Large intestine (tissue), 3 donors: ENCODE results near the gene AGAP1. TPM values are rescaled to one million over a fixed set of nuclear protein-coding genes. Genes with fewer than 3 reads are reported as not detected.
A peak's percentile ranks its signal among the peaks of the same experiment; 100 is the strongest.

ENCODE experiments used
- DNase-seq, 2 donors: peaks; one replicate each; pipeline versions ENCODE4 v3.0.0 to v3.0.0-alpha.2; 2013
- H3K27ac ChIP-seq: one replicate; pipeline ENCODE4 v1.5.1; 2013; ENCODE audit warnings: low read length
- H3K27me3 ChIP-seq: 2 replicates; pipeline ENCODE4 v1.6.1; 2013; ENCODE audit warnings: low read length; ENCODE audit not compliant: control insufficient read depth, insufficient read depth
- H3K36me3 ChIP-seq: 2 replicates; pipeline ENCODE4 v1.6.1; 2013; ENCODE audit warnings: low read length; ENCODE audit not compliant: control insufficient read depth, insufficient read depth
- H3K4me1 ChIP-seq: one replicate; pipeline ENCODE4 v1.6.1; 2013; ENCODE audit warnings: low read length; ENCODE audit not compliant: control insufficient read depth, insufficient read depth
- H3K4me3 ChIP-seq: one replicate; pipeline ENCODE4 v1.5.1; 2013; ENCODE audit warnings: low read length
- H3K9me3 ChIP-seq: one replicate; pipeline ENCODE4 v1.6.1; 2013; ENCODE audit warnings: mild to moderate bottlenecking, low read depth, low read length, moderate library complexity; ENCODE audit not compliant: control insufficient read depth
- WGBS: methylation state at CpG from one replicate; pipeline ENCODE4 v1.1.5; 2013; ENCODE audit warnings: low lambda C conversion rate; ENCODE audit not compliant: insufficient coverage; 5-methylcytosine and 5-hydroxymethylcytosine counted together
- polyA plus RNA-seq: library from polyadenylated mRNA; unstranded; fragments of 120-200 nt; gene quantifications from one replicate; pipeline ENCODE4 v1.2.1, GENCODE V29; 2013

Gene AGAP1
- polyA plus RNA-seq, 1 donor, result 18.0 TPM

DNA sequence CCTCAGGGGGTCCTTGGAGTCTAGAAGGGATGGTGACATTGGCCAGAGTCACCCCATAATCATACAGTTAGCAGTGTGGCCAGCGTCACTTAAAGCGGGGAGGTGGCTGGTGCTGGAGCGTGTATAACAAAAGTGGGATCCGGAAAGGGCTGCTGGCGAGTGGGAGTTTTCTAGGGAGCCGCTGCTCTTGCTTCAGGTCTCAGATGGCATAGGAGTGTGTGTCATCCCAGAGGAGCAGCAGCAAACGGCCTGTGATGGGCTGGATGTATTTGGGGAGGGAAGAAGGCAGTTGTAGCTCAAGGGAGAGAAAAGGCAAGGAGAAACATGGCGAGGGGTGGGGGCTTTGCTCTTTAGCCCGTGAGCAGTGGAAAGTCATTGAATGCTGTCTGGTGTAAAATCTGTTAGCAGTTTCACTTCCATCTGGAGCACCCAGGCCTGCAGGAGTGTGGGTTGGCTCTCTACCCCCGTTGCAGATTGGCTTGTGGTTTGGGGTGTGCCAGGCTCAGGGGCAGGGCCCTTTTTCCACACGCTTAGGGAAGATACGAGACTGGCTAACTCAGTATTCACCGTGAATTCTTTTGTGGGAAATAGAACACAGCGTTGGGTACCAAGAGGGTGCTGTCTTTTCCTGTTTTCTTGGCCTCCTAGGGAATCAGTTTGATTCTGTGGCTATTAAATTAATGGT is 120.5 kb downstream of the AGAP1 start:
- peaks cover 3% of the 10 kb centered on the region for H3K36me3 ChIP-seq
- no peaks in the 10 kb centered on the region for H3K27me3 ChIP-seq
- H3K27ac ChIP-seq, result no peak overlapping the region
- H3K9me3 ChIP-seq, result no peaks in the 10 kb centered on the region
- H3K4me1 ChIP-seq, result no peaks in the 10 kb centered on the region
- no peak for DNase-seq
- WGBS, result no CpG with 5 or more reads among the region's 14 CpGs
- H3K4me3 ChIP-seq, result no peak overlapping the region

DNA sequence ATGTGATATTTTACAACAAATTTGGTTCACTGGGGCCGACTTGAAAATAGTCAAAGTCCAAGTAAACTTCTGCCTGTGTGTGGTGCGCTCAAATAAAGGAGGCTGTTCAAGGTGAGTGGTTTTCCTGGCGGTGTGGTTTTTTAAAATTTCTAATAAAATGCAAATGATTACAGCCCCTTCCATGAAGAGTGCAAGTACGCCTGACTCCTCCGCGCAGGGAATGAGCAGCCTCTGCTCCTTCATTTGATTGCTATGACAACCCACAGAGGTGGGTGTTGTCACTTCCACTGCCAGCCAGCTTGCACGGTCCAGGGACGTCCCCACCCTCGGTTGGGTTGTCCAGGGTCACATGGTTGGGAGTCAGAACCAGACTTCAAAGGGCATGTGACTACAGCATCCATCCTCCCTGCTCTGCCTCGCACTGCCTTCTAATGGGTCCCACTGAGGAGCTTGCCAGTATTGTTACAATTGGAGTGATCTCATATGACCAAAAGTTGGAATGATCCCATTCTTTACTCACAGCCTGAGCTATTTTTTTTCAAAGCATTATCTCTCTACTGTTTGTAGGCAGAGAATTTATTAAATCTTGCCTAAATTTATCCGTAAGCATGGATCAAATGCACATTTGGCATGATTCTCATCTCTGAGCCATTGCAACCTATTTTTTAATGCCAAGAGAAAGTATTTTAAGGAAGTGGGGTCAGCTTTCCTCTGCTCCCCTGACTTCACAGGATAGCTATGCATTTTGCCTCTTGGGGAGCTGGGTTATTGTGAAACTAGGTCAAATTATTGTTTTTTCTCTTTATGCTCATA is 121.3 kb downstream of the AGAP1 start:
- Histone ChIP-seq H3K4me1 (no peaks in the 10 kb centered on the region), H3K27ac (no peak overlapping the region), H3K36me3 (no peaks in the 10 kb centered on the region), H3K9me3 (no peaks in the 10 kb centered on the region), H3K27me3 (no peaks in the 10 kb centered on the region), H3K4me3 (no peak overlapping the region)
- peak in 1 of 2 donors; percentile 31 for DNase-seq
- WGBS, result 50% methylated on average over 2 of the region's 11 CpGs

DNA sequence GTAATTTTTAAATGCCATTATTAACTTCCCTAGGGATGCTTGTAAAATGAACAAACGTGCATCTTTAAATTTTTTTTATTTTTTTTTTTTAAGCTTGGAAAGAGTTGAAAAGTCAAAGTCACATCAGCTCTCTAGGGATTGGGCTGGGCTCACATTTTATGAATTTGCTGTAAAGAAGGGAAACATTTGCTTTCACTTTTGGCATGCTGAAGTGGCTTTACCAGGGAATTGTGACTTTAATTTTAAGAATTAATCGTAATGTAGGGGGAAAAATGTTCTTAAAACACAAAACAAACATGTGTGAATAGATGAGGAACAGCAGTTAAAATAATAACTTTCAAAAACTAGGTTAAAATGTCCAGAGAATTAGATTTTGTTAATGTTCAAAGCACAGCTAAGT is 123.0 kb downstream of the AGAP1 start:
- Histone ChIP-seq H3K27ac (no peak overlapping the region), H3K9me3 (no peaks in the 10 kb centered on the region), H3K36me3 (no peaks in the 10 kb centered on the region), H3K4me1 (no peaks in the 10 kb centered on the region), H3K27me3 (no peaks in the 10 kb centered on the region), H3K4me3 (no peak overlapping the region)
- 81% methylated on average over 2 of the region's 2 CpGs for WGBS
- DNase-seq, result no peak

DNA sequence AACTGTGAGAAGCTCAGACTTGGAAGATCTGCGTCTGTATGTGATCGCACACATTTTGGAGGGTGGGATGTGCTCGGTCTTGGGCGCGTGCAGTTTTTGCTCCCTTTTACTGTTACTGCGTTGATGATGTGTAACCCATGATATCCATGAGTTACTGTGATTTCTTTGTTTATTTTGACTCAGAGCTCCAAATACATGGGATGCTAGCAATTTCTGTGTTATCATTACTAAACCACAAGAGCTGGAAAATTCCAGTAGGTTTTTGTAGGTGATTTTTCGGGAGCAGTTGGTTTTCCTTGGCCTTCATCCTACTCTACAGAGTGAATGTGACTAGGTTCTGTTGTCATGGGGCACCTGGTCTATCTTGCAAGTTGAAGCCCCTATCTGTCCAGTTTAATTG is 124.2 kb downstream of the AGAP1 start:
- no peaks in the 10 kb centered on the region for H3K36me3 ChIP-seq
- H3K4me3 ChIP-seq, result no peak overlapping the region
- no peaks in the 10 kb centered on the region for H3K9me3 ChIP-seq
- no peaks in the 10 kb centered on the region for H3K4me1 ChIP-seq
- H3K27me3 ChIP-seq, result no peaks in the 10 kb centered on the region
- WGBS, result no CpG with 5 or more reads among the region's 7 CpGs
- H3K27ac ChIP-seq, result no peak overlapping the region
- DNase-seq, result no peak

DNA sequence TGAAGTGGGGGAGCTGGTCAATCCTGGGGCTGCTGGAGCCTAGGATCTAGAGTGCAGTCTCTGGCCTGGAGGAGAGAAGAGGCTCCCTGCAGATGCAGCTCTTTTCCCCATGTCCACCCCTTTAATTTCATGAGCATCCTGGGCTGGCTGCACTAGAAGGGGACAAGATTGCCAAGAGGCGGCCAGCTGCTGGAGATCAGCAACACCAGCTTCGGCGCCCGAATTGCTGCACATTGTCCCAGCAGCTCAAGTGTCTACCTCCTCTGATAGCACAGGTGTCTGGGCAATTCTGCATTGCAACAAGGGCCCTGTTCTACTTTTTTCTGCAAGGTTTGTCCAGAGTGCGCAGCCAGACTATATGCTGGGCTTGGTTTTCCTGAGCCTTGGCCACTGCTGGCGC is 125.7 kb downstream of the AGAP1 start:
- Histone ChIP-seq H3K27me3 (no peaks in the 10 kb centered on the region), H3K9me3 (no peaks in the 10 kb centered on the region), H3K27ac (no peak overlapping the region), H3K4me3 (no peak overlapping the region), H3K4me1 (no peaks in the 10 kb centered on the region), H3K36me3 (no peaks in the 10 kb centered on the region)
- WGBS, result no CpG with 5 or more reads among the region's 6 CpGs
- no peak for DNase-seq

DNA sequence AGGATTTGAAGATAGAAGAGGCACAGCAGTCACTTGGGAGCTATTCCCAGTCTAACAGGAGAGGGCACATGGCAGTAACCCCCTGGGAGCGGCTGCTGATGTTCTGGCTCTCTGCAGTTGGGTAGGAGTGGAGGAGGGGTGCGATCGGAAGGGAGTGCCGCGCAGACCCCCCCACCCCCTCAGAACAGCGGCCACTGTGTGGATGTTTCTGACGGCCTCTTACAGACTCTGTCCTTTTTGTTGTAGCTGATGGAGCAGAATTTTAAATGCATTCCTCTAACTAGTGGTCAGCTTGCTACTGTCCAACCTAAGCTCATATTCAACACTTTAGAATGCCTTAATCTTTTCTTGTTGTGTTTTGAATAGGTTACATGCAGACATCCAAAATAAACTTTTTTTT is 127.9 kb downstream of the AGAP1 start:
- no peak for DNase-seq
- Histone ChIP-seq H3K27ac (no peak overlapping the region), H3K4me1 (no peaks in the 10 kb centered on the region), H3K27me3 (no peaks in the 10 kb centered on the region), H3K36me3 (no peaks in the 10 kb centered on the region), H3K9me3 (no peaks in the 10 kb centered on the region), H3K4me3 (no peak overlapping the region)
- no CpG with 5 or more reads among the region's 7 CpGs for WGBS

DNA sequence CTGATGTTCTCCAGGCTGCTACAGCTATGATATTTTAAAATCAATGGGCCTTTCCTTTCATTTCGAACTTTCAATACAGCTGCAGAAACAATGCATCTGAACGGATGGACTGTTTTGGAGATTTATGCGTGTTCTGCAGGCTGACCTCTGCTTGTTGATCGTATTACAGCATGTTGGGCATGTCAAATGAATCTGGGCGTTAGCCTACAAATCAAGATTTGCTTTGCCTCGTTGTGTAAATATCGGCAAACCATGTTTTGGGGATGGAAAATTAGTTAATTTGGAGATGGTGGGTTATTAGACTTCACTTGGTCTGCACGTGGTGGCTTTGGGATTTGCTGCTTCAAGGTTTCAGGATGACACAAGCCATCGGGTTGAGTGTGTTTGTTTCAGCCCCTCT is 129.3 kb downstream of the AGAP1 start:
- no CpG with 5 or more reads among the region's 9 CpGs for WGBS
- no peak for DNase-seq
- Histone ChIP-seq H3K27me3 (no peaks in the 10 kb centered on the region), H3K4me1 (no peaks in the 10 kb centered on the region), H3K27ac (no peak overlapping the region), H3K4me3 (no peak overlapping the region), H3K9me3 (no peaks in the 10 kb centered on the region), H3K36me3 (no peaks in the 10 kb centered on the region)

DNA sequence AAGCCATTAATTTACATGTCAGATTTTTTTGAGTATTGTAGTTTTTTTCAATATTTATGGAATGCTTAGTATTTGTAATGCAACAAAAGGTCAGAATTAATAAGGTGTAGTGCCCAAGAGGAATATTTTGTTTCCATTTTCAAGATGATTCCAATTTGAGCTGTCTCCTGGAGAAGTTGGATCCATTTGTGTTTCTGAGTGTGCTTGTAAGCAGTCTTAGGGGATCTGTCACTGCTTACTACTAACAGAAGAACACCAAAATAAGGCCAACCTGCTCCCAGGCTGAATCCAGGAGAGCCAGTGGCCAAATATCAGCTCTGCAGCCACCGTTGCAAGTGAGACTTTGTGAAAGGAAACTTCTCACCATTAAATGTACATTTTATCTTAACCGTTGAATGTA is 129.9 kb downstream of the AGAP1 start:
- Histone ChIP-seq H3K4me3 (no peak overlapping the region), H3K4me1 (no peaks in the 10 kb centered on the region), H3K27me3 (no peaks in the 10 kb centered on the region), H3K27ac (no peak overlapping the region), H3K36me3 (no peaks in the 10 kb centered on the region), H3K9me3 (no peaks in the 10 kb centered on the region)
- no peak for DNase-seq
- no CpG with 5 or more reads among the region's 2 CpGs for WGBS

DNA sequence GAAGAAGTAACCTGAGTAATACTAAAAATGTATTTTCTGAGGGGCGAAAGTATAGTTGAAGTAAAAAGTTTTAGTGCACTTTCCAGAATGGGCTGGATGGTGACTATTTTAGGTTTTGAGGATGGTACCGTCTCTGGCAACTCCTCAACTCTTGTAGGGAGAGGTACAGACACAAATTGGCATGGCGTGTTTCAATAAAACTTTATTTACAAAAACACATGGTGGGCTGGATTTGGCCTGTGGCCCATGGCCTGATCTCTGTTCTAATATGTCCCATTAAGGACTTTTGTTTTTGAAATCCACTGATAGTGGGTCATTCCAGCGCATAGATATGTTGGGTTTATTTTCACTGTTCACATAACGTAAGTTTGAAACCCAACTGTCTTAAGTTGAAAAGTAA is 132.8 kb downstream of the AGAP1 start:
- Histone ChIP-seq H3K4me3 (no peak overlapping the region), H3K27me3 (no peaks in the 10 kb centered on the region), H3K27ac (no peak overlapping the region), H3K36me3 (no peaks in the 10 kb centered on the region), H3K4me1 (no peaks in the 10 kb centered on the region), H3K9me3 (no peaks in the 10 kb centered on the region)
- 93% methylated on average over 3 of the region's 5 CpGs for WGBS
- no peak for DNase-seq

DNA sequence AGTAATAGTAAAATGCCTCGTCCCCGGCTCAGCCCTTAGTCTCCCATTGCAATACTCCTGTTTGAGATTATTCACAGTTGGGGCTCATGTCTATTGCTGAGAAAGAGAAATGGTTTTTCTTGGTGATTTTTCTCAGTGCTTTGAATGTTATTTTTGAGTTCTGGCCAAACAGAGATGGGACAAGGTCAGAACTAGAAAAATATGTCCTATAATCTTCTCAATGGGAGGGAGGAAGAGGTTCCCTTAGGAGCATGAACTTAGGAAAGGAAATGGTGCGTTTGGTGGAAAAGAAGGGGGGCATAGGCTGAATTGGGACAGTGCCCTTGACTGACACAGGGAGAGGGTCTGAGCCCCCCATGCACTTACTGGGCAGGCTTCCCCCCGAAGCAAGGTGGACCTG is 133.8 kb downstream of the AGAP1 start:
- Histone ChIP-seq H3K27ac (no peak overlapping the region), H3K36me3 (no peaks in the 10 kb centered on the region), H3K27me3 (no peaks in the 10 kb centered on the region), H3K4me3 (no peak overlapping the region), H3K9me3 (no peaks in the 10 kb centered on the region), H3K4me1 (no peaks in the 10 kb centered on the region)
- no peak for DNase-seq
- WGBS, result 80% methylated on average over 2 of the region's 4 CpGs
